HG03460 (cell line): ENCODE measurements around the gene PRKCD.

Source experiments
- ATAC-seq: cut with Tn5 transposase; IDR thresholded peaks from one replicate; pipeline ENCODE4 v1.9.1; 2021; ENCODE audit not compliant: unreplicated experiment

The PRKCD gene

DNA sequence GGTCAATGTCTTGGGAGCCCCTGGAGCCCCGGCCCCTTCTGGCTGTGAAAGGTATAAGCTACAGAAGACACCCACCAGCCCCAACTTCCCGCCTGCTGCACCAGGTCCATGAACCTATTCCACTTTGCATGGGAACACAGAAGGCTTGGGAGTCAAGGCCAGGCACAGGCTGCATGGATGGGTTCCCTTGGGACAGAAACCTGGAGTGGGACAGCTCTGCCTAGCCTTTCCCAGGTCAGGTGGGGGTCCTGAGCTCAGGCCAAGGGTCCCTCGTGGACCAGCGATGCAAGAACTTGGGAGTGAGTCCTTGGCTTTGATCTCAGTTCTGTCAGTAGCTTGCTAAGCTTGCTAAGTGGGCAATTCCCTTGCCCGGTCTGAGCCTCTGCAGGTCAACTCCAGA, 69.8 kb downstream of the PRKCD start:
- no peak for ATAC-seq

- no peak for ATAC-seq
Measured at GRCh38 chr3:53231532-53232511, 70.8 kb downstream of the PRKCD start.

DNA sequence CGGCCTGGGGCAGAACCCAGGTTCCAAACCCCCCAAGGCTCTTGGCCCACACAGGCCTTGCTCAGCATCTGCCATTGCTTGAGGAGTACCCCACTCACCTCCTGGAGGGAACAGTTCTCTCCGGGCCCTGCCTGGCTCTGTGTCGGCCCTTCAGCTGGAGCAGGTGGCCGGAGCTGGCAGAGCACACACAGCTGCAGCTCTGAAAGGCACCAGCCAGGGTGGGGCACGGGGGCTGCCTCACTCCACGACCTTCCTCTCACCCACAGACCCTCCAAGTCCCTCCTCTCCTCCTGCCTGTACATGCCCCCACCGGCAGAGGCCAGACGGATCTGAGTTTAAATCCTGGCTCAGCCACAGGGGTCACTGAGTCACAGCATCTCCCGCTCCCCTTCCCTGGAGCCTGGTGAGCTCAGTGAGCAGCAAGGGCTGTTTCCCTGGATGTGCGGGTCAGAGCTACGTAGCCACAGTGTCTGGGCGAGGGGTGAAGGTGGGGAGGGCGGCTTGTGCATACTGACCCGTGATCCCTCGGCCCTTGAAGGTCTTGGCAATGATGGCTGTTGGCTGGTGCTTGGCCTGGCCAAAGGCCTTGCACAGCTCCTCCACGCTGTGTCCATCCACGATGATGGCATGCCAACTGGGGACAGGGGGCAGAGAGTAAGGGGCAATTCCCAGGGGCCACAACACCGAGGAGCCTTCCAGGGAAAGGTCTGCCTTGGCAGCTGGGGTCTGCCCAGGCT, 71.8 kb downstream of the PRKCD start:
- ATAC-seq: no peak

DNA sequence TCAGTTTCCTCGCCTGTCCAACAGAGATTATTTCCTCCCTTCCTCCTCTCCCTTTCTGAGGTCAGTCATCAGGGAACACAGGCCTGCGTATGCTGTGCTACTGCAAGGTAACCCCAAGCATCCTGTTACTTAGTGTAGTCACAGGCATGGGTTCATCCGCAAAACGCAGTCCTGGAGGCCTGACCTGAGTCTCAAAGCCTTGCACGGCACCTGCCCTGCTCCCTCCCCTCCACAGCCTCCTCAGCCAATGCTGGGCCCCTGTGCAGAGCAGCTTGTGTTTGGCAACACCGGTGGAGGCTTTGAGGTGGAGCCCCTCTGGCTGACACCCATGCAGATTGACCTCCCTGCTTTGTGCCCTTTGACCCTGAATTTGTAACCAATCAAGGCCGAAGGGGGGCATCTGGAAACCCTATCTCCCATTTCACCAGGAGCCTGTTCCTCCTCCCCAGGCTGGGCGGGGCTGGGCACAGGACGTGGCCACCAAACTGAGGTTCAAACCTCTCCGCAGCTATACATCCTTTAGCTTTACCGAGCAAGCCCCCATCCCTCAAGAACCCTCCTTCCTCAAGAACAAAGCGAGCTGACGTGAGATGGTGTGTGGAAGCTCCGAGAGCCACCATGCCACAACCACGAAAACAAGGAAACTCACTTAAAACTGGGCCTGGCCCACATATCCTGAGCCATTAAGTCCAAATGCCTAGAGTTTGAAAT, 73.3 kb downstream of the PRKCD start:
- ATAC-seq: no peak

DNA sequence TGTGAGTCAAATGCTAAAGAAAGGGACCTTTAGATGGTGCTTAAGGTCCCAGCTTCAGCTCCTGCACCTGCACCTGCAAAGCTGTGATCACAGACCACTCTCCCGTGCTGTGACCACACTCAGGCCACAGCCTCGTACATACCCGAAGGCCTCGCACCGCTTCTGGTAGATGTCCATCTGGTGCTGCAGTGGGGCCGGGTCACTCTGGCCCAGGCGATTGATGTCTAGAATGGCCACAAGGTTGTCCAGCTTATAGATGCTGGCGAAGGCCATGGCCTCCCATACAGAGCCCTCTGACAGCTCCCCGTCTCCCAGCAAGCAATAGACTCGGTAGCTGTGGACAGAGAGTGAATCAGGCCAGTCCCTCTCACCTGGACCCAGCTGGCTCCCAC, 73.8 kb downstream of the PRKCD start:
- ATAC-seq: no peak

- ATAC-seq: no peak
Measured at GRCh38 chr3:53235545-53235944, 74.5 kb downstream of the PRKCD start.

GRCh38 chr3:53236112-53236841, 75.3 kb downstream of the PRKCD start:
- no peak for ATAC-seq

DNA sequence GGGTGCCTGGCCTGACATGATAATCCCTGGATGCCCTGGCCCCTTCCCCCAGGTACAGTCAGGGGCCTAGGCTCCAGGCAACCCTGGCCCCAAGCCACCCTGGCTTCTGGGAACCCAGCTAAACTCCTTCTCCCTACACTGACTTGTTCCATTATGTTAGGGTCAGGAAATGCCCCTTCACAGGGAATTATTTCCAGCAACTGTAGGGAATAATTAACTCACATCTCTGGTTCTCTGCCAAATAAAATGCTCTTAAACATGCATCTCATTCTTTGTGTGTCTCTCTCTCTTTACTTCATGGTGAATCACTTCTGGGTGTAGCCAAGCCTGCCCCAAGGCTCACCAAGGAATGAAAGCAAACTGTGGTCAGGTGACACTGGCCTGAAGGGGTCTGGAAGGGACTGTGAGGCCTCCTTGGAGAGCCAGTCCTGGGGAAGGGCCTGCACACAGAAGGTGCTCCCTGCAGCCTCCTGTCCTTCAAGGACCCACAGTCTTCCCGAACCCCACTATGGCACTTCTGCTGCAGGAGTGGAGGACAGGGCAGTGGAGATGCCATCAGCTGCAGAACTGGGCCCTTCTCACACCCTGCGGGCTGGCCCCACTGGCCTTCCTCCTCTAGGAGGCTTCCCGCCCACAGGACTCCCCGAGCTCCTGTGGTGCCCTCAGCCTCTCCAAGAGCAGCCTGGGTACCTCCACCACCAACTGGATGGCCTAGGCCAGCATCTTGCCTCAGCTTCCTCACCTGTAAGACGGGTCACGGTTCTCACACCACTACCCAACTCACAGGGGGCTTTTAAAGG, 77.2 kb downstream of the PRKCD start:
- ATAC-seq: no peak

GRCh38 chr3:53238886-53239285, 77.9 kb downstream of the PRKCD start:
- no peak for ATAC-seq

GRCh38 chr3:53239800-53240199, 78.8 kb downstream of the PRKCD start:
- ATAC-seq: no peak

- no peak for ATAC-seq
Measured at GRCh38 chr3:53240989-53241972, 80.3 kb downstream of the PRKCD start.

- no peak for ATAC-seq
Measured at GRCh38 chr3:53242155-53242554, 81.1 kb downstream of the PRKCD start.
